ENCODE results near the gene CBARP.

Gene CBARP

DNA sequence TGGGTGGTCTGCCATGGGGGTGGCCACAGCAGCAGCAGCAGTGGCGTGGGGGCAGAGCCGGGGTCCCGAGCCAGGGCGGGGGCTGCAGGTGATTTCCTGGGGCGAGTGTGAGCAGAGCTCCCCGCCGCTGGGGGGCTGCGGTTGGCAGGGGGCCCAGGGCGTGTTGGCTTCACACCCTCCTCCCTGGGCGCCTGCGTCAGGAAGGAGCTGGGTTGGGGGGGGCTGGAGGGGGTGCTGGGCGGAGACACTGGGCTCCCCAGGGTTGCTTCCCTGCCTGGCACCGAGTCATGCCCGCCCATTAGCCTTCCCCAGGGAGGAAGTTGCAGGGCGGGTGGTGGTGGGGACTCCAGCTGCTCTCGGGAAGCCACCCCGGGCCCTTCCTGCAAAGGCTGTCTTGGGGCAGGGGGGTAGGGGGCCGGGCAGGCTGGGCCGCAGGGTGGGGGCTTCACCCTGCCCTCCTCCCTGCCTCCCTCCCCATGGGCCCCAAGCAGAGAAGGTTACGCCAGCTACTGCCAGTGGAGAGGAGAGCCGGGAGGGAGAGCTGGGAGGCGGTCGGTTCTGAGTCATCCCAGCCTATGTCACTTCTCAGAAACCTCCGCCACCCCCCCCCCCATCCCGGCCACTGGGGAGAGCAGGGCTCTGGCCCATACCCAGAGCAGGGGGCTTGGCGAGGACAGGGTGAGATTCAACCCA is 15.2 kb upstream of the CBARP start (continued):
- no peak for TF ChIP-seq ZNF664 (tag by site-specific recombination; IDR thresholded peaks at IDR 0.05)
- TF ChIP-seq ZNF48 (tag by site-specific recombination; IDR thresholded peaks at IDR 0.05): no peak
- TF ChIP-seq, protein P1, sequence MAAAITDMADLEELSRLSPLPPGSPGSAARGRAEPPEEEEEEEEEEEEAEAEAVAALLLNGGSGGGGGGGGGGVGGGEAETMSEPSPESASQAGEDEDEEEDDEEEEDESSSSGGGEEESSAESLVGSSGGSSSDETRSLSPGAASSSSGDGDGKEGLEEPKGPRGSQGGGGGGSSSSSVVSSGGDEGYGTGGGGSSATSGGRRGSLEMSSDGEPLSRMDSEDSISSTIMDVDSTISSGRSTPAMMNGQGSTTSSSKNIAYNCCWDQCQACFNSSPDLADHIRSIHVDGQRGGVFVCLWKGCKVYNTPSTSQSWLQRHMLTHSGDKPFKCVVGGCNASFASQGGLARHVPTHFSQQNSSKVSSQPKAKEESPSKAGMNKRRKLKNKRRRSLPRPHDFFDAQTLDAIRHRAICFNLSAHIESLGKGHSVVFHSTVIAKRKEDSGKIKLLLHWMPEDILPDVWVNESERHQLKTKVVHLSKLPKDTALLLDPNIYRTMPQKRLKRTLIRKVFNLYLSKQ (tag by site-specific recombination; IDR thresholded peaks at IDR 0.05; ENCODE audit: borderline replicate concordance): no peak
- TF ChIP-seq ZNF24 (tag by site-specific recombination; IDR thresholded peaks at IDR 0.05): 0 out of 2 replicates have a peak, but pooled peaks have one; percentile 39
- no peak for TF ChIP-seq ZNF596 (tag by site-specific recombination; IDR thresholded peaks at IDR 0.05)
- no peak for TF ChIP-seq ZNF114 (tag by site-specific recombination; IDR thresholded peaks at IDR 0.05)
- no peak for TF ChIP-seq ZNF677 (tag by site-specific recombination; IDR thresholded peaks at IDR 0.05)
- TF ChIP-seq, protein P2, sequence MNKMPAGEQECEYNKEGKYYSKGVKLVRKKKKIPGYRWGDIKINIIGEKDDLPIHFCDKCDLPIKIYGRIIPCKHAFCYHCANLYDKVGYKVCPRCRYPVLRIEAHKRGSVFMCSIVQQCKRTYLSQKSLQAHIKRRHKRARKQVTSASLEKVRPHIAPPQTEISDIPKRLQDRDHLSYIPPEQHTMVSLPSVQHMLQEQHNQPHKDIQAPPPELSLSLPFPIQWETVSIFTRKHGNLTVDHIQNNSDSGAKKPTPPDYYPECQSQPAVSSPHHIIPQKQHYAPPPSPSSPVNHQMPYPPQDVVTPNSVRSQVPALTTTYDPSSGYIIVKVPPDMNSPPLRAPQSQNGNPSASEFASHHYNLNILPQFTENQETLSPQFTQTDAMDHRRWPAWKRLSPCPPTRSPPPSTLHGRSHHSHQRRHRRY (tag by site-specific recombination; IDR thresholded peaks at IDR 0.05): no peak
- no peak for TF ChIP-seq ZNF510 (tag by site-specific recombination; IDR thresholded peaks at IDR 0.05; ENCODE audit: insufficient replicate concordance)
- TF ChIP-seq ZNF529 (tag by site-specific recombination; IDR thresholded peaks at IDR 0.05; ENCODE audit: insufficient replicate concordance): no peak
- TF ChIP-seq KLF8 (tag by site-specific recombination; IDR thresholded peaks at IDR 0.05): peak; percentile 70
- TF ChIP-seq BCL11B (tag by site-specific recombination; IDR thresholded peaks at IDR 0.05; ENCODE audit: low read depth): no peak
- TF ChIP-seq ZNF623 (tag by site-specific recombination; IDR thresholded peaks at IDR 0.05): no peak
- TF ChIP-seq ZNF157 (tag by site-specific recombination; IDR thresholded peaks at IDR 0.05): no peak
- no peak for TF ChIP-seq ZNF426 (tag by site-specific recombination; IDR thresholded peaks at IDR 0.05)
- TF ChIP-seq, protein P3, sequence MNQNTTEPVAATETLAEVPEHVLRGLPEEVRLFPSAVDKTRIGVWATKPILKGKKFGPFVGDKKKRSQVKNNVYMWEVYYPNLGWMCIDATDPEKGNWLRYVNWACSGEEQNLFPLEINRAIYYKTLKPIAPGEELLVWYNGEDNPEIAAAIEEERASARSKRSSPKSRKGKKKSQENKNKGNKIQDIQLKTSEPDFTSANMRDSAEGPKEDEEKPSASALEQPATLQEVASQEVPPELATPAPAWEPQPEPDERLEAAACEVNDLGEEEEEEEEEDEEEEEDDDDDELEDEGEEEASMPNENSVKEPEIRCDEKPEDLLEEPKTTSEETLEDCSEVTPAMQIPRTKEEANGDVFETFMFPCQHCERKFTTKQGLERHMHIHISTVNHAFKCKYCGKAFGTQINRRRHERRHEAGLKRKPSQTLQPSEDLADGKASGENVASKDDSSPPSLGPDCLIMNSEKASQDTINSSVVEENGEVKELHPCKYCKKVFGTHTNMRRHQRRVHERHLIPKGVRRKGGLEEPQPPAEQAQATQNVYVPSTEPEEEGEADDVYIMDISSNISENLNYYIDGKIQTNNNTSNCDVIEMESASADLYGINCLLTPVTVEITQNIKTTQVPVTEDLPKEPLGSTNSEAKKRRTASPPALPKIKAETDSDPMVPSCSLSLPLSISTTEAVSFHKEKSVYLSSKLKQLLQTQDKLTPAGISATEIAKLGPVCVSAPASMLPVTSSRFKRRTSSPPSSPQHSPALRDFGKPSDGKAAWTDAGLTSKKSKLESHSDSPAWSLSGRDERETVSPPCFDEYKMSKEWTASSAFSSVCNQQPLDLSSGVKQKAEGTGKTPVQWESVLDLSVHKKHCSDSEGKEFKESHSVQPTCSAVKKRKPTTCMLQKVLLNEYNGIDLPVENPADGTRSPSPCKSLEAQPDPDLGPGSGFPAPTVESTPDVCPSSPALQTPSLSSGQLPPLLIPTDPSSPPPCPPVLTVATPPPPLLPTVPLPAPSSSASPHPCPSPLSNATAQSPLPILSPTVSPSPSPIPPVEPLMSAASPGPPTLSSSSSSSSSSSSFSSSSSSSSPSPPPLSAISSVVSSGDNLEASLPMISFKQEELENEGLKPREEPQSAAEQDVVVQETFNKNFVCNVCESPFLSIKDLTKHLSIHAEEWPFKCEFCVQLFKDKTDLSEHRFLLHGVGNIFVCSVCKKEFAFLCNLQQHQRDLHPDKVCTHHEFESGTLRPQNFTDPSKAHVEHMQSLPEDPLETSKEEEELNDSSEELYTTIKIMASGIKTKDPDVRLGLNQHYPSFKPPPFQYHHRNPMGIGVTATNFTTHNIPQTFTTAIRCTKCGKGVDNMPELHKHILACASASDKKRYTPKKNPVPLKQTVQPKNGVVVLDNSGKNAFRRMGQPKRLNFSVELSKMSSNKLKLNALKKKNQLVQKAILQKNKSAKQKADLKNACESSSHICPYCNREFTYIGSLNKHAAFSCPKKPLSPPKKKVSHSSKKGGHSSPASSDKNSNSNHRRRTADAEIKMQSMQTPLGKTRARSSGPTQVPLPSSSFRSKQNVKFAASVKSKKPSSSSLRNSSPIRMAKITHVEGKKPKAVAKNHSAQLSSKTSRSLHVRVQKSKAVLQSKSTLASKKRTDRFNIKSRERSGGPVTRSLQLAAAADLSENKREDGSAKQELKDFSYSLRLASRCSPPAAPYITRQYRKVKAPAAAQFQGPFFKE (tag by site-specific recombination; IDR thresholded peaks at IDR 0.05; ENCODE audit: borderline replicate concordance): no peak
- TF ChIP-seq ZNF670 (tag by site-specific recombination; IDR thresholded peaks at IDR 0.05; ENCODE audit: low read depth): no peak
- TF ChIP-seq IKZF3 (tag by site-specific recombination; IDR thresholded peaks at IDR 0.05): peak; percentile 73
- TF ChIP-seq ZNF350 (tag by site-specific recombination; IDR thresholded peaks at IDR 0.05): no peak
- TF ChIP-seq, protein P4, sequence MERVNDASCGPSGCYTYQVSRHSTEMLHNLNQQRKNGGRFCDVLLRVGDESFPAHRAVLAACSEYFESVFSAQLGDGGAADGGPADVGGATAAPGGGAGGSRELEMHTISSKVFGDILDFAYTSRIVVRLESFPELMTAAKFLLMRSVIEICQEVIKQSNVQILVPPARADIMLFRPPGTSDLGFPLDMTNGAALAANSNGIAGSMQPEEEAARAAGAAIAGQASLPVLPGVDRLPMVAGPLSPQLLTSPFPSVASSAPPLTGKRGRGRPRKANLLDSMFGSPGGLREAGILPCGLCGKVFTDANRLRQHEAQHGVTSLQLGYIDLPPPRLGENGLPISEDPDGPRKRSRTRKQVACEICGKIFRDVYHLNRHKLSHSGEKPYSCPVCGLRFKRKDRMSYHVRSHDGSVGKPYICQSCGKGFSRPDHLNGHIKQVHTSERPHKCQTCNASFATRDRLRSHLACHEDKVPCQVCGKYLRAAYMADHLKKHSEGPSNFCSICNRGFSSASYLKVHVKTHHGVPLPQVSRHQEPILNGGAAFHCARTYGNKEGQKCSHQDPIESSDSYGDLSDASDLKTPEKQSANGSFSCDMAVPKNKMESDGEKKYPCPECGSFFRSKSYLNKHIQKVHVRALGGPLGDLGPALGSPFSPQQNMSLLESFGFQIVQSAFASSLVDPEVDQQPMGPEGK (tag by site-specific recombination; IDR thresholded peaks at IDR 0.05): peak; percentile 86
- TF ChIP-seq, protein P5, sequence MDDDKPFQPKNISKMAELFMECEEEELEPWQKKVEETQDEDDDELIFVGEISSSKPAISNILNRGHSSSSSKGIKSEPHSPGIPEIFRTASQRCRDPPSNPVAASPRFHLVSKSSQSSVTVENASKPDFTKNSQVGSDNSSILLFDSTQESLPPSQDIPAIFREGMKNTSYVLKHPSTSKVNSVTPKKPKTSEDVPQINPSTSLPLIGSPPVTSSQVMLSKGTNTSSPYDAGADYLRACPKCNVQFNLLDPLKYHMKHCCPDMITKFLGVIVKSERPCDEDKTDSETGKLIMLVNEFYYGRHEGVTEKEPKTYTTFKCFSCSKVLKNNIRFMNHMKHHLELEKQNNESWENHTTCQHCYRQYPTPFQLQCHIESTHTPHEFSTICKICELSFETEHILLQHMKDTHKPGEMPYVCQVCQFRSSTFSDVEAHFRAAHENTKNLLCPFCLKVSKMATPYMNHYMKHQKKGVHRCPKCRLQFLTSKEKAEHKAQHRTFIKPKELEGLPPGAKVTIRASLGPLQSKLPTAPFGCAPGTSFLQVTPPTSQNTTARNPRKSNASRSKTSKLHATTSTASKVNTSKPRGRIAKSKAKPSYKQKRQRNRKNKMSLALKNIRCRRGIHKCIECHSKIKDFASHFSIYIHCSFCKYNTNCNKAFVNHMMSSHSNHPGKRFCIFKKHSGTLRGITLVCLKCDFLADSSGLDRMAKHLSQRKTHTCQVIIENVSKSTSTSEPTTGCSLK (tag by site-specific recombination; IDR thresholded peaks at IDR 0.05): no peak
- TF ChIP-seq FEZF1 (tag by site-specific recombination; IDR thresholded peaks at IDR 0.05): no peak
- no peak for TF ChIP-seq ZFP69B (tag by site-specific recombination; IDR thresholded peaks at IDR 0.05)
- TF ChIP-seq ZNF132 (tag by site-specific recombination; IDR thresholded peaks at IDR 0.05; ENCODE audit: borderline replicate concordance): no peak
- TF ChIP-seq ZNF837 (tag by site-specific recombination; IDR thresholded peaks at IDR 0.05): no peak
- TF ChIP-seq ZNF660 (tag by site-specific recombination; IDR thresholded peaks at IDR 0.05): peak; percentile 39
- TF ChIP-seq KLF1 (tag by site-specific recombination; IDR thresholded peaks at IDR 0.05): peak; percentile 80
- TF ChIP-seq ZNF707 (tag by site-specific recombination; IDR thresholded peaks at IDR 0.05): no peak

Measured in HEK293 (cell line).